ENCODE results near the gene HDLBP. TPM values are rescaled to one million over a fixed set of nuclear protein-coding genes. Genes with fewer than 3 reads are reported as not detected.

HDLBP gene
- total and polyA plus RNA-seq, 2 experiments from 2014 or later = 230 to 306 TPM

- DNase-seq (ENCODE audit: low spot score) (peak; percentile 64), ATAC-seq (peak; percentile 16; the same call in 2 of the 3 replicates)
- Histone ChIP-seq H3K9me2 (ENCODE audit: insufficient read depth) (no peaks in the 10 kb centered on the region), H3K36me3 (ENCODE audit: insufficient read depth) (no peaks in the 10 kb centered on the region), H2AFZ (peak overlapping the region; percentile 53; the same call in 1 of the 2 replicates), H3K27me3 (ENCODE audit: insufficient read depth) (no peaks in the 10 kb centered on the region), H3K27ac (ENCODE audit: low read depth) (peak overlapping the region; percentile 99), H3K4me1 (ENCODE audit: insufficient read depth) (peaks cover 33% of the 10 kb centered on the region), H3K4me3 (peak overlapping the region; percentile 84), H3K4me2 (peak overlapping the region; percentile 79), H3K79me2 (replicated peaks; ENCODE audit: insufficient read depth) (peaks cover 90% of the 10 kb centered on the region), H4K20me1 (replicated peaks; ENCODE audit: insufficient read depth) (peaks cover 29% of the 10 kb centered on the region), H3F3A (replicated peaks; ENCODE audit: low read depth) (no peaks in the 10 kb centered on the region)
- peak overlapping the region; percentile 99 for H3K4me3 Mint-ChIP-seq
- H3K27me3 Mint-ChIP-seq (ENCODE audit: insufficient read depth, low read depth, poor library complexity) = peaks cover 7% of the 10 kb centered on the region
- no peaks in the 10 kb centered on the region for H3K9me3 Mint-ChIP-seq
- peaks cover 18% of the 10 kb centered on the region for H3K36me3 Mint-ChIP-seq (ENCODE audit: low read depth)
- peak overlapping the region; percentile 66 for H3K27ac Mint-ChIP-seq
- no peak for TF ChIP-seq STAT1 (IDR thresholded peaks at IDR 0.05; ENCODE audit: unreplicated experiment)
- no peak for TF ChIP-seq ZNF462 (CRISPR knock-in tag; IDR thresholded peaks at IDR 0.05)
- TF ChIP-seq POLR2AphosphoS5 (IDR thresholded peaks at IDR 0.05; ENCODE audit: low read depth) = no peak
- TF ChIP-seq ETS1 (IDR thresholded peaks at IDR 0.05) = no peak
- no peak for TF ChIP-seq CREB1 (CRISPR knock-in tag; IDR thresholded peaks at IDR 0.05; ENCODE audit: low read depth)
- no peak for TF ChIP-seq EZH2 (IDR thresholded peaks at IDR 0.05; ENCODE audit: low read depth, unreplicated experiment)
- TF ChIP-seq NANOG (IDR thresholded peaks at IDR 0.05; ENCODE audit: borderline replicate concordance) = no peak
- no peak for TF ChIP-seq ZNF114 (CRISPR knock-in tag; IDR thresholded peaks at IDR 0.05)
- no peak for TF ChIP-seq ZNF331 (CRISPR knock-in tag; IDR thresholded peaks at IDR 0.05; ENCODE audit: low read depth)
- no peak for TF ChIP-seq EZH2phosphoT487 (IDR thresholded peaks at IDR 0.05; ENCODE audit: unreplicated experiment)
- no peak for TF ChIP-seq CTCF (conservative IDR thresholded peaks at IDR 0.05; ENCODE audit: low read depth in 2 of 2)
- no peak for TF ChIP-seq REST (IDR thresholded peaks at IDR 0.05; ENCODE audit: unreplicated experiment)
- no peak for TF ChIP-seq JUNB (IDR thresholded peaks at IDR 0.05; ENCODE audit: unreplicated experiment)
- peaks cover 50% of the 10 kb centered on the region for H3K4me1 Mint-ChIP-seq
These were observed 1.0 kb downstream of the HDLBP start for GRCh38 chr2:241314226-241315092.
